Measurements from ENCODE around the gene MRPL22.

MRPL22 gene

DNA sequence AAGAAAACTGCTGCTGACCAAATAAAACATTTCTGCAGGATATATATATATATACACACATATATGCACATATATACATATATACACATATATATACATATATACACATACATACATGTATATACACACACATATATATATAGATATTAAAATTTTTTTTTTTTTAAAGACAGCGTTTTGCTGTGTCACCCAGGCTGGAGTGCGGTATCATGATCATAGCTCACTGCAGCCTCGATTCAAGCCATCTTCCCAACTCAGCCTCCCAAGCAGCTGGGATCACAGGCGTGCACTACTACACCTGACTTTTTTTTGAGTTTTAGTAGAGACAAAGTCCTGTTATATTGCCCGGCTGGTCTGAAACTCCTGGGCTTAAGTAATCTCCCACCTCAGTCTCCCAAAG lies 2.7 kb downstream of the MRPL22 start:
- TF ChIP-seq, protein P1, sequence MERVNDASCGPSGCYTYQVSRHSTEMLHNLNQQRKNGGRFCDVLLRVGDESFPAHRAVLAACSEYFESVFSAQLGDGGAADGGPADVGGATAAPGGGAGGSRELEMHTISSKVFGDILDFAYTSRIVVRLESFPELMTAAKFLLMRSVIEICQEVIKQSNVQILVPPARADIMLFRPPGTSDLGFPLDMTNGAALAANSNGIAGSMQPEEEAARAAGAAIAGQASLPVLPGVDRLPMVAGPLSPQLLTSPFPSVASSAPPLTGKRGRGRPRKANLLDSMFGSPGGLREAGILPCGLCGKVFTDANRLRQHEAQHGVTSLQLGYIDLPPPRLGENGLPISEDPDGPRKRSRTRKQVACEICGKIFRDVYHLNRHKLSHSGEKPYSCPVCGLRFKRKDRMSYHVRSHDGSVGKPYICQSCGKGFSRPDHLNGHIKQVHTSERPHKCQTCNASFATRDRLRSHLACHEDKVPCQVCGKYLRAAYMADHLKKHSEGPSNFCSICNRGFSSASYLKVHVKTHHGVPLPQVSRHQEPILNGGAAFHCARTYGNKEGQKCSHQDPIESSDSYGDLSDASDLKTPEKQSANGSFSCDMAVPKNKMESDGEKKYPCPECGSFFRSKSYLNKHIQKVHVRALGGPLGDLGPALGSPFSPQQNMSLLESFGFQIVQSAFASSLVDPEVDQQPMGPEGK (CRISPR knock-in tag; IDR thresholded peaks at IDR 0.05; ENCODE audit: borderline replicate concordance), result no peak
- TF ChIP-seq TSHZ2 (CRISPR knock-in tag; IDR thresholded peaks at IDR 0.05) (no peak), RARB (CRISPR knock-in tag; IDR thresholded peaks at IDR 0.05) (no peak), PPARA (CRISPR knock-in tag; IDR thresholded peaks at IDR 0.05; ENCODE audit: borderline replicate concordance) (no peak), GLIS3 (CRISPR knock-in tag; IDR thresholded peaks at IDR 0.05) (no peak), ZFP3 (CRISPR knock-in tag; IDR thresholded peaks at IDR 0.05) (no peak), ZNF8 (CRISPR knock-in tag; IDR thresholded peaks at IDR 0.05) (no peak)
- ATAC-seq, result no peak

- no peak for TF ChIP-seq OSR1 (CRISPR knock-in tag; IDR thresholded peaks at IDR 0.05)
- TF ChIP-seq ZFP3 (CRISPR knock-in tag; IDR thresholded peaks at IDR 0.05), result no peak
- TF ChIP-seq TCF4 (CRISPR knock-in tag; IDR thresholded peaks at IDR 0.05; ENCODE audit: borderline replicate concordance), result no peak
- no peak for TF ChIP-seq TOX (CRISPR knock-in tag; IDR thresholded peaks at IDR 0.05; ENCODE audit: borderline replicate concordance)
- TF ChIP-seq ISL1 (CRISPR knock-in tag; IDR thresholded peaks at IDR 0.05), result no peak
- no peak for TF ChIP-seq ZNF70 (CRISPR knock-in tag; IDR thresholded peaks at IDR 0.05)
- TF ChIP-seq, protein P2, sequence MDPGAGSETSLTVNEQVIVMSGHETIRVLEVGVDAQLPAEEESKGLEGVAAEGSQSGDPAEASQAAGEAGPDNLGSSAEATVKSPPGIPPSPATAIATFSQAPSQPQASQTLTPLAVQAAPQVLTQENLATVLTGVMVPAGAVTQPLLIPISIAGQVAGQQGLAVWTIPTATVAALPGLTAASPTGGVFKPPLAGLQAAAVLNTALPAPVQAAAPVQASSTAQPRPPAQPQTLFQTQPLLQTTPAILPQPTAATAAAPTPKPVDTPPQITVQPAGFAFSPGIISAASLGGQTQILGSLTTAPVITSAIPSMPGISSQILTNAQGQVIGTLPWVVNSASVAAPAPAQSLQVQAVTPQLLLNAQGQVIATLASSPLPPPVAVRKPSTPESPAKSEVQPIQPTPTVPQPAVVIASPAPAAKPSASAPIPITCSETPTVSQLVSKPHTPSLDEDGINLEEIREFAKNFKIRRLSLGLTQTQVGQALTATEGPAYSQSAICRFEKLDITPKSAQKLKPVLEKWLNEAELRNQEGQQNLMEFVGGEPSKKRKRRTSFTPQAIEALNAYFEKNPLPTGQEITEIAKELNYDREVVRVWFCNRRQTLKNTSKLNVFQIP (CRISPR knock-in tag; IDR thresholded peaks at IDR 0.05; ENCODE audit: borderline replicate concordance, low read depth), result no peak
- TF ChIP-seq ESRRG (CRISPR knock-in tag; IDR thresholded peaks at IDR 0.05), result no peak
- TF ChIP-seq, protein P3, sequence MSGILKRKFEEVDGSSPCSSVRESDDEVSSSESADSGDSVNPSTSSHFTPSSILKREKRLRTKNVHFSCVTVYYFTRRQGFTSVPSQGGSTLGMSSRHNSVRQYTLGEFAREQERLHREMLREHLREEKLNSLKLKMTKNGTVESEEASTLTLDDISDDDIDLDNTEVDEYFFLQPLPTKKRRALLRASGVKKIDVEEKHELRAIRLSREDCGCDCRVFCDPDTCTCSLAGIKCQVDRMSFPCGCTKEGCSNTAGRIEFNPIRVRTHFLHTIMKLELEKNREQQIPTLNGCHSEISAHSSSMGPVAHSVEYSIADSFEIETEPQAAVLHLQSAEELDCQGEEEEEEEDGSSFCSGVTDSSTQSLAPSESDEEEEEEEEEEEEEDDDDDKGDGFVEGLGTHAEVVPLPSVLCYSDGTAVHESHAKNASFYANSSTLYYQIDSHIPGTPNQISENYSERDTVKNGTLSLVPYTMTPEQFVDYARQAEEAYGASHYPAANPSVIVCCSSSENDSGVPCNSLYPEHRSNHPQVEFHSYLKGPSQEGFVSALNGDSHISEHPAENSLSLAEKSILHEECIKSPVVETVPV (CRISPR knock-in tag; IDR thresholded peaks at IDR 0.05), result no peak
- no peak for TF ChIP-seq SNAI2 (CRISPR knock-in tag; IDR thresholded peaks at IDR 0.05)
- no peak for ATAC-seq
These were observed 3.8 kb downstream of the MRPL22 start for GRCh38 chr5:154944716-154945115.

DNA sequence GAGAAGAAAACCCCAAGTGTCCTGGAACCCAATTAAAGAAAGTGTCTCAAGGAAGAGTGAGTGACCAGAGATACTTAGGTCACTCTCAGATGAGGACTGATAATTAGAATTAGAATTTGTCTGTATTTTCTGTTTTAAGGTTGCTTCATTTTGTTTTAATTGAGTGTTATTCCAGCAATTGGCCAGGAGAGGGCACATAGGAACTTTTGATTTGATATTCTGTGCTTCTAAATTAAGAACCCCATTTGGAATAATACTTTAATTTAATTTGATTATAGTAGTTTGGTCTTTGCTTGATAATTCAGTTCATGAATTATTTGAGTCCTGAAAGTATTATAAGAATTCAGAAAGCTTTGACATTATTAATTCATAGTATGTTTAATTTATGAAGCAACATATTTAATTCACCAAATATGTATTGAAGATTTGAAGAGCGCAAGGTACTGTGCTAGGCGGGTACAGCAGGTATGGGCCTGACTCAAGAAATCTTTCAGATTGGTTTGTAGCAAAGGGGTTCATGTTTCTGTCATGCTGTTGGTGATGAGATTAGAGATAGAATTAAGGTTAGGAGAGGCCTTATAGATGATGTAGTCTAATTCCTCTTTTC lies 4.9 kb downstream of the MRPL22 start:
- TF ChIP-seq CSDC2 (CRISPR knock-in tag; IDR thresholded peaks at IDR 0.05) (no peak), TOX (CRISPR knock-in tag; IDR thresholded peaks at IDR 0.05; ENCODE audit: borderline replicate concordance) (no peak), RARB (CRISPR knock-in tag; IDR thresholded peaks at IDR 0.05) (no peak), GLIS3 (CRISPR knock-in tag; IDR thresholded peaks at IDR 0.05) (no peak), ESRRG (CRISPR knock-in tag; IDR thresholded peaks at IDR 0.05) (no peak), TCF4 (CRISPR knock-in tag; IDR thresholded peaks at IDR 0.05; ENCODE audit: borderline replicate concordance) (no peak), OSR1 (CRISPR knock-in tag; IDR thresholded peaks at IDR 0.05) (no peak), ZNF70 (CRISPR knock-in tag; IDR thresholded peaks at IDR 0.05) (no peak), BACH2 (CRISPR knock-in tag; IDR thresholded peaks at IDR 0.05; ENCODE audit: borderline replicate concordance) (no peak), ISL1 (CRISPR knock-in tag; IDR thresholded peaks at IDR 0.05) (no peak), ZNF565 (CRISPR knock-in tag; conservative IDR thresholded peaks at IDR 0.05; ENCODE audit: low read depth) (no peak), ZC3H10 (CRISPR knock-in tag; IDR thresholded peaks at IDR 0.05) (no peak)
- TF ChIP-seq, protein P4, sequence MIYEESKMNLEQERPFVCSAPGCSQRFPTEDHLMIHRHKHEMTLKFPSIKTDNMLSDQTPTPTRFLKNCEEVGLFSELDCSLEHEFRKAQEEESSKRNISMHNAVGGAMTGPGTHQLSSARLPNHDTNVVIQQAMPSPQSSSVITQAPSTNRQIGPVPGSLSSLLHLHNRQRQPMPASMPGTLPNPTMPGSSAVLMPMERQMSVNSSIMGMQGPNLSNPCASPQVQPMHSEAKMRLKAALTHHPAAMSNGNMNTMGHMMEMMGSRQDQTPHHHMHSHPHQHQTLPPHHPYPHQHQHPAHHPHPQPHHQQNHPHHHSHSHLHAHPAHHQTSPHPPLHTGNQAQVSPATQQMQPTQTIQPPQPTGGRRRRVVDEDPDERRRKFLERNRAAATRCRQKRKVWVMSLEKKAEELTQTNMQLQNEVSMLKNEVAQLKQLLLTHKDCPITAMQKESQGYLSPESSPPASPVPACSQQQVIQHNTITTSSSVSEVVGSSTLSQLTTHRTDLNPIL (CRISPR knock-in tag; IDR thresholded peaks at IDR 0.05; ENCODE audit: low read depth), result no peak
- TF ChIP-seq, protein P3 (CRISPR knock-in tag; IDR thresholded peaks at IDR 0.05), result no peak
- TF ChIP-seq, protein P2 (CRISPR knock-in tag; IDR thresholded peaks at IDR 0.05; ENCODE audit: borderline replicate concordance, low read depth), result no peak
- ATAC-seq, result no peak

Measured in SK-N-SH treated with all-trans-retinoic acid at 6 μM for 48 hours (cell line).